ENCODE results near the gene UGT1A7.

DNA sequence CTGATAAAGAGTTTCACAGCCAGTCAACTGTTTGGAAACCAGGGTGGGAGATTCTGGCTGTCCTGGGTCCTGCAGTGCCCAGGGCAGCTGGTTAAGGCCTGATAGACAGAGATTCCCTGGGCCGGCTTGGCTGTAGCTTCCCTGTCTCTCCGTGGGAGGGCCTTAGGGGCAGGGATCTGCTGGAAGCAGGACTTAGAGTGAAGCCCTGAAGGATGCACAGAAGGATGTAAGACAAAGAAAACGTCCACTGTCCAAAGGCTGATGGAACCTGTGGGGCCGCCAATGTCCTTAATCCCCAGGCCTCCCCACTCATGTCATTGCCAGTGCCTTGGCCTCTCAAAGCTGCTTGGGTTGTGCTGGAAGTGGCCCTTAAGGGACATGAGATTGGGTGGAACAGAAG, 129.4 kb downstream of the UGT1A7 start:
- TF ChIP-seq, protein P1, sequence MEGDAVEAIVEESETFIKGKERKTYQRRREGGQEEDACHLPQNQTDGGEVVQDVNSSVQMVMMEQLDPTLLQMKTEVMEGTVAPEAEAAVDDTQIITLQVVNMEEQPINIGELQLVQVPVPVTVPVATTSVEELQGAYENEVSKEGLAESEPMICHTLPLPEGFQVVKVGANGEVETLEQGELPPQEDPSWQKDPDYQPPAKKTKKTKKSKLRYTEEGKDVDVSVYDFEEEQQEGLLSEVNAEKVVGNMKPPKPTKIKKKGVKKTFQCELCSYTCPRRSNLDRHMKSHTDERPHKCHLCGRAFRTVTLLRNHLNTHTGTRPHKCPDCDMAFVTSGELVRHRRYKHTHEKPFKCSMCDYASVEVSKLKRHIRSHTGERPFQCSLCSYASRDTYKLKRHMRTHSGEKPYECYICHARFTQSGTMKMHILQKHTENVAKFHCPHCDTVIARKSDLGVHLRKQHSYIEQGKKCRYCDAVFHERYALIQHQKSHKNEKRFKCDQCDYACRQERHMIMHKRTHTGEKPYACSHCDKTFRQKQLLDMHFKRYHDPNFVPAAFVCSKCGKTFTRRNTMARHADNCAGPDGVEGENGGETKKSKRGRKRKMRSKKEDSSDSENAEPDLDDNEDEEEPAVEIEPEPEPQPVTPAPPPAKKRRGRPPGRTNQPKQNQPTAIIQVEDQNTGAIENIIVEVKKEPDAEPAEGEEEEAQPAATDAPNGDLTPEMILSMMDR (IDR thresholded peaks at IDR 0.05), result no peak
- TF ChIP-seq ZFX (IDR thresholded peaks at IDR 0.05; ENCODE audit: borderline replicate concordance), result no peak

All from 22Rv1 (cell line).